ENCODE measurements around the gene SPDYA.
"Not testable (repeated sequence)": the region's sequence is repeated elsewhere in the genome, so short reads cannot be mapped to it uniquely, and the experiment has no call there.

The SPDYA gene

DNA sequence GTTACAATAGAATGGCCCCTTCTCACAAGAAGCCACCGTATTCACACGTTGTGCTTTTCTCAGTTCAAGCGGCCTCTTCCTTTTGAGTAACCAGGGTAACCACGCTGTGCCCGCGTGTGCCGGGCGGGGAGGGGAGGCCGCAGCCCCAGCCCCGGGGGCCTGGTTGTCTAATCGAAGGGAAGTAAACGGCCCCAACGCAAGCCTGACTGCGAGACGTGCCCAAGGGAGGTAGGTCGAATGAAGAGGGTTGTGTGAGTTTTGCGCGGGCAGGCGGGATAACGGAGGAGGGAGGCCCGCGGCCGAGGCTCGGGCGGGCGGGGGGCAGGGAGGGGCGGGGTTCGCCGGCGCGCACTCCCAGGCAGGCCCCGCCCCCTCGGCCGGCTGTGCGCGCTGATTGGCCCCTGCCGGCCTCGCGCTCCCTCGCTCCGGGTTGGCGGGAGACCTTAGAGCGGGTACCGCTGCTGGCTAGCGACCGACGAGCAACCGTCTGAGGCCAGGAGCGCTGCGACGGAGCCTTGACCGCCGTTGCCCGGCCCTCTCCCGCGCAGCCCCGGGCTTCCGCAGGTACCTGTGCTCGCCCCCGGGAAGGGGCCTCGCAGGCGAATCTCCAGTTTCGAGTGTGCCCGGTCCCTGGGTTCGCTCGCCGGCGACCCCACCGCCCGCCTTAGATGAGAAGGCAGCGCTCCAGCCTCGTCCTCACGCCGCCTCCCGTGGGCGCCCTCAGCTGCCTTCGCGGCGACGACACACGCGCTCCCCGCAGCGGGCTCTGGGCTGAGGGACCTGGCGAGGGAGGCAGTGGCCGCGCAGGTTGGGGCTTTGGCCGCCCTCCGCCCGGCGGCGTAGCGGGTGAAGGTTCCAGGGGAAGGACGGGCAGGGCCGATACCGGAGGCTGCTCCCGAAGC, at the start of gene SPDYA:
Gene SPDYA, plus strand, starts transcription at position 451 of the 902 bp plus-strand sequence. CDS start 5,181 bp downstream, outside the sequence.
- DNase-seq (ENCODE audit: low read depth in 2 of 2), result peak; percentile 64 to 76

DNA sequence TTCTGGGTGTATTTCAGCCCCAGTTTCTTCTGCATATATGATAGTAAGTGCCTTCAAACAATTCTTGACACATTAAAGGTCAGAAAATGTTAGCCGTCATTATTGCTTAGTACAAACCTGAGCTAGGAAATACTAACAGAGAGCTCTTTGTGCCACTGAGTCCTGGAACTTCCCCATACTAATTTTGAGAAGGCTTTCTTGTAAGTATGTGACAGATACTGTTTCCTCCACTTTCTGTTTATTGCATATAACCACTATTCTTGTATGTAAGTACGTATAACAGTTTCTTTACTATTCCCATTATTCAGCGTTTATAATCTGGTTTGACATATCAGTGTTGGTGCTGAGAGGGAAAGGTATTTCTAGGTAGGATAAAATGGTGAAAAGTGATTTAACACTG, 49.2 kb upstream of the SPDYA start:
- no peak for DNase-seq (ENCODE audit: low read depth in 2 of 2)

DNA sequence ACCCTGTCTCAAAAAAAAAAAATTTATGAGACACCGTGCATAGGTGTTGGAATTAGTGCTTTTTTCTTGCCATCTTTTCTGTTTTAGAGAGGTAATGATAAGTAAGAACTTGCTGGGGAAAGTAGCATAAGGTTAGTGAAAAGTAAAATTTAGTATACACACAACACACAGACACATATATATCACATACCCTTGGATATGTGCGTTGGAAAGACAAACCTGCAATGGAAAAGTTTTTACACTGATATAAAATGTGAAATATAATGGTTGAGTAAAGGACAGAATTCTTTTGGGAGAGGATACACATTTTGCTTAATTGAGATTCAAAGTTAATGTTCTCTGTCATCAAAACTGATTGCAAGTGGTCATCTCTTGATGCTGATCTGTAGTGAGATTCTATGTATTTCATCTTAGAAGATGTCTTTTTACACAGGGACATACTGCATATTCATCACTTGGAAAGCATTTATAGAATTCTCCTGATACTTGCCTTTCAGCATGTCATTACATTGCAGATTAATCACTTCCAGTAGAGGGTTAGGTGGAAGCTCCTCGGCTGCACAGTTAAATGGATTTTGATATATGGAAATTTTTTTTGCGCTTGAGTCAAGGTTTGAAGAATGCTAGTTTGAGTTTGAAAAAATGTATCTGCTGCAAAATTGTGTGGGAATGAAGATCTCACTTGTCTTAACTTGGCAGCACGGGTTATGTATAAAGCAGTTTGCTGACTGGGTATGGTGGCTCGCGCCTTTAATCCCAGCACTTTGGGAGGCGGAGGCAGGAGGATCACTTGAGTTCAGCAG, 45.5 kb upstream of the SPDYA start:
- no peak for DNase-seq (ENCODE audit: low read depth in 2 of 2)

DNA sequence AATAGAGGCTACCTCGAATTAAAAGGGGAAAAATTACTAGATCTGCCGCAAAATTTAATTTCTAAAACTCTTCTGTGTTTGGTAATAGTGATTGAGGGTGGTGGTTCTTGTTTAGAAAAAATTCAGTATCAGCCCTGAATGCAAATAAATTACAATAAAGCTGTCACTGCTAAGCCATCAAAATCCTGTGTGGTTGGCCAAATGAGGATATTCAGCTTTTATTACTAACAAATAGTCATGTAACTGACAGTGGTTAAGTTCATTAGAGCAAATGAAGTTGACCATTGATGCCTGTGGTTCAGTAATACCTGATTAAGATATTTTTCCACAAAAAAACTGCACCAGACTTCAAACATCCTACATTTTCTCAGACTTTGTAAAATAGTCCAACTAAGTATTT, 44.6 kb upstream of the SPDYA start:
- DNase-seq (ENCODE audit: low read depth in 2 of 2), result no peak

DNA sequence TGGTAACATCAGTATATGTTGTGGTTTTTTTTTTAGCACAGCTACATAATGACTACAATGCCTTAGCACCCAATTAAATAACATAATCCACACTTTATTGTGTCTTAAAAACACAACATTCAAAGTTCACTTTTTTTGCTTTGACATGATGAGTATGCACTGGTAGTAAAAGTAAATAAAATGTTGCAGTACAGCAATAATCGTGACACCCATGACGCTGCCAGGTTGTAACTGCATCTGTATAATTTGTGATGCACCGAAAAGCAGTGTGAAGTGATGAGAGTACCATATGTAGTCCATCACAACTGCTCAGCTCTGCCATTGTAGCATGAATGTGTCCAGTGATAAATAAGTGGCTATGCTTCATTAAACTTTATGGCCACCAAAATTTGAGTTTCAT, 43.3 kb upstream of the SPDYA start:
- DNase-seq (ENCODE audit: low read depth in 2 of 2), result no peak

DNA sequence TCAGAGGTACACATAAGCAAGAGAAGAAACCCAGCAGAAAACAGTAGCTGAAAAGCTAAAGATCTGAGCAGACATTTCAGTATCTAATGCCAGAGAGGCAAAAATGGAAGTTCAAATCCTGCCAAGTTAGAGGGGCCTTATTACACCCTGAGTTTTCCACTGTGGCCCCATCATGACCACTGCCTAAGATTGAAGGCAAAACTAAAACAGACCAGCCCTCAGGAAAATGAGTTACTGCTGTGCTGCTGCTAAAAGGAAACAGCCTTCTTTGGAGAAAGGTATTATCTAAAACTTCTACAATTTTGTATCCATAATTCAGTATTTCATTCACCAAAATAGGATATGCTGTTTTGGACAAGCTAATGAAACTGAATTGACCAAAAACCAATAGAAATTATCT, 42.2 kb upstream of the SPDYA start:
- no peak for DNase-seq (ENCODE audit: low read depth in 2 of 2)

DNA sequence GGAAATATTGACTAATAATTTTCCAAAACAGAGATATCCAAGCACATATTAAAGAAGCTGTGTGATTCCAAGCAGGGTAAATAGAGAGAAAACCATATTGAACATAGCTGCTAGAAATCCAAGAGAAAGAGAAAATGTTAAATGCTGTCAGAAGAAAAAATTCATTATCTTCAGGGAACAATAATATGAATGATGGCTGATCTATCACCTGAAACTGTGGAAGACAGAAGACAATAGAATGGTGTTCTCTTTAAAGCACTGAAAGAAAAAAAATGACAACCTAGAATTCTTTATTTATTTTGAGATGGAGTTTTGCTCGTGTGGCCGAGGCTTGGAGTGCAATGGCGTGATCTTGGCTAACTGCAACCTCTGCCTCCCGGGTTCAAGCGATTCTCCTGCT, 41.7 kb upstream of the SPDYA start:
- no peak for DNase-seq (ENCODE audit: low read depth in 2 of 2)

DNA sequence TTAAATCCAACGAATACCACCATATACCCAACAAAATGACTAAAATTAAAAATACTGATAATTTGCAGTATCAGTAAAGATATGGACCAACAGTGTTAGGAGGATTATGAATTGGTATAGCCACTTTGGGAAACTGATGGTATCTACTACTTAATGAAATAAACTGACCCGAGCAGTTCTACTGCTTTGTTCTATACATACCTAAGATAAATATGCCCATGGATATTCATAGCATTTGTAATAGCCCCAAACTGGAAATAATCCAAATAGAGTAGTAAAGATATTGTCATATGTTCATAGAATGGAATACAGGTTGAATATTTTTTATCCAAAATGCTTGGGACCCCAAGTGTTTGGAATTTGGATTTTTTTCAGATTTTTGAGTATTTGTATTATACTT, 38.3 kb upstream of the SPDYA start:
- no peak for DNase-seq (ENCODE audit: low read depth in 2 of 2)

DNA sequence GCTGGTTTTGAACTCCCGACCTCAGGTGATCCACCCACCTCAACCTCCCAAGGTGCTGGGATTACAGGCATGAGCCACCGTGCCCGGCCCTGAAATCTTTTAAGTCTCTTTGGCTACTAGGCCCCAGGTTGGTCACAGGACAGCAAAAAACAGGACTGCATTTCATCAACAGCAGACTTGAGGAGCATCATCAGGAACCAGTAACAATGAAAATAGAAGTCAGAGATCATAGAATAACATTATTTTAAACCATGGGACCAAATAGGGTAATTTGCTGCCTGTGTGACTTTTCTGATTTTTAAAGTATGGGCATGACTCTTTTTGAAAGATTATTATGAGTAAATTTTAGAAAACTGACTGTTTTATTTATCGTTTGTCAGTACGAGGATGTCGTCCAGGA, 34.2 kb upstream of the SPDYA start:
- no peak for DNase-seq (ENCODE audit: low read depth in 2 of 2)

DNA sequence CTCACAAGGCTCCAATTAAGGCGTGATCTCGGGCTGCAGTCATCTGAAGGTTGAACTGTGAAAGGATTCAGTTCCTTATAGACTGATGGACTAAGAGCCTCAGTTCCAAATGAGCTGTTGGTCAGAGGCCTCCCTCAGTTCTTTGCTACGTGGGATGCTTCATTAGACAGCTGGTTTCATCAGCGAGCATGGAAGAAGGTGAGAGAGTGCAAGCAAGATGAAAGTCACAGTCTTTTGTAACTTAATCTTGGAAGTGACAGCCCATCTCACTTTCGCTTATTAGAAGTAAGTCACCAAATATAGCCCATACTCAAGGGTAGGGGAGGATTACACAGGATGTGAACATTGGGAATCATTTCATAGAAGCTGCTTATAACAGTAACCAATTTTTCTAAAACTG, 32.2 kb upstream of the SPDYA start:
- DNase-seq (ENCODE audit: low read depth in 2 of 2), result no peak

DNA sequence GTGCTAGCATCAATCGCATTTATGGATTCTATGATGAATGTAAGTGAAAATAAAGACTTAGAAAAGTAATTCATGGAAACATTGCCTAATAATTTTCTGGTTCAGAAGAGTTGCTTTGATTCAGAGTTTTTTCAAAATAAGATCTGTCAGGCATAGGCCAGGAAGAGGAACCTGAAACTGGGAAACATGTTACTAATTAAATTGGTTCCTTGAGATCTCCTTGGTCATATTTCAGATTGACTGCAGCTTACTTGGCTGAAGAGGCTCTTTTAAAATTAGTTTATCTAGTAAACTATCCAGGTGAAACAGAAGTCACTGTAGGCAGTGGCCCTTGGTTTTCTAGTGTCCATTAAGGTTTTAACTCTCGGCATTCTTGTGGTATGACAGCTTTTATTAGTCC, 31.6 kb upstream of the SPDYA start:
- DNase-seq (ENCODE audit: low read depth in 2 of 2), result no peak

DNA sequence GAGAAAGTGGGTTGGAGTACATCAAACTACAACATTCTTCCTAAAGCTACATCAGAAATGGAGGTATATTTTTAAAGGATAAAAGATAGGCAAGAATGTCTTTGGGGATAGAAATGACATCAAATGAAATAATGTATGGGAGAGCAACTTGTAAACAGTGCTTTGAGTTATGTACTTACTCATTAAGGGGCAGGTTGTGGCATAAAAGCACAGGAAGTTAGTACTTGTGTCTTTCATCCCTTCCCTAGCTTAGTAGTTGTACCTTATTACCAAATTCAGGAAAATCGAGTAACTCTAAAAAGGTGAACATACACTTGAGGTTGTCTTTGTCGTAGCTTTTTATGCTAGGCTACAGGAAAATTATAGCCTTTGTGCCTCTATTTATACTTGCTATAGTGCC, 30.1 kb upstream of the SPDYA start:
- DNase-seq (ENCODE audit: low read depth in 2 of 2), result no peak

DNA sequence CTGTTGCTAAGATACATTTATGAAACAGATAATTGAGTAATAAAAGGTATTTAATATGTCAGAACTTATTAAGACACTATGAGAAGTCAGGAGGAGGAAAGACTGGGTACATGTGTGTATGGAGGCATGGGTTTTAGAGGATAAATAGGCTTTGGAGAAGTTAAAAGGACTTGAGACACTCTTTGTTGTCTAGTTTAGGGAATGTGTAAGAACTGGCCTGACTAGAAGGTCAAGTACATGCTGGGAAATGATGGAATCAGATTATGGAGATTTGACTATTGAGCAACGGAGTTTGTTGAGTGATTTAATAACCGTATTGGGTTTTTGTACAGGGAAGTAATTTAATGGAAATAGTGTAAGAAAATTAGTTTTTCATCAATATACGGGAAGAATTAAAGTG, 28.2 kb upstream of the SPDYA start:
- no peak for DNase-seq (ENCODE audit: low read depth in 2 of 2)

DNA sequence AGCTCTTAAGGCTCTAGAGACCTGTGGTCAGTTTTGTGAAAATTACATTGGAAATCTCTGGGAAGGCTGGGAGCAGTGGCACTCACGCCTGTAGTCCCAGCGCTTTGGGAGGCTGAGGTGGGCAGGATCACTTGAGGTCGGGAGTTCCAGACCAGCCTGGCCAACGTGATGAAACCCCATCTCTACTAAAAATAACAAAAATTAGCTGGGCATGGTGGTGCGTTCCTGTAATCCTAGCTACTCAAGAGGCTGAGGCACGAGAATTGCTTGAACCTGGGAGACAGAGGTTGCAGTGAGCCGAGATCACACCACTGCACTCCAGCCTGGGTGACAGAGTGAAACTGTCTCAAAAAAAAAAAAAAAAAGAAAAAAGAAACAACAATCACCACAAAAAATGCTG, 26.1 kb upstream of the SPDYA start:
- not testable (repeated sequence) for DNase-seq (ENCODE audit: low read depth in 2 of 2)

DNA sequence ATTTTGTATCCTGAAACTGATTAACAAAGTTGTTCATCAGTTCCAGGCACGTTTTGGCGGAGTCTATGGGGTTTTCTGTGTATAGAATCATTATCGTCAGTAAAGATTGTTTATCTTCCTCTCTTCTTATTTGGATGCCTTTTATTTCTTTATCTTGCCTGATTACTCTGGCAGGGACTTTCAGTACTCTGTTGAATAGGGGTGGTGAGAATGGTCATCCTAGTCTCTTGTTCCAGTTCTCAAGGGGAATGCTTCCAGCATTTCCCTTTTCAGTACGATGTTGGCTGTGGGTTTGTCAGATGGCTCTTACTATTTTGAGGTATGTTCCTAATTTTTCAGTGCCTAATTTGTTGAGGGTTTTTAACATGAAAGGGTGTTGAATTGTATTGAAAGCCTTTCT, 14.0 kb upstream of the SPDYA start:
- DNase-seq (ENCODE audit: low read depth in 2 of 2), result no peak

DNA sequence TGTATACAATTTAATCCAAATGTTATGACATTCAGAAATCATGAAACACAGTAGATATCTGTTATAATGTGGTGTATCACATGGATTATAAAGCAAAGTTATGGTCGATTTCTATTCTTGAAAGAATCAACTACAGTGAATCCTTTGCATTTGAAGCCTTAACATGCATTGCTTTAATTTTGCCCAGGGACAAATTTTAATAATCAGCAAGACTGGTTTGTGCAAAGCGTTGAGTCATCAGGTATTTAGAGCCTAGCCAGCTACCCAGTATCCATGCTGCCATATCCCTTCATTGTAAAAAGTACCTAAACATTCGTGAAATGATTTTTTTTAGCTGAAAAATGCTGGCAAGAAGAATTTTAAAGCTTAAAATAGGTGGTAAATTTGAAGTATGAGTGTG, 8.9 kb upstream of the SPDYA start:
- no peak for DNase-seq (ENCODE audit: low read depth in 2 of 2)

DNA sequence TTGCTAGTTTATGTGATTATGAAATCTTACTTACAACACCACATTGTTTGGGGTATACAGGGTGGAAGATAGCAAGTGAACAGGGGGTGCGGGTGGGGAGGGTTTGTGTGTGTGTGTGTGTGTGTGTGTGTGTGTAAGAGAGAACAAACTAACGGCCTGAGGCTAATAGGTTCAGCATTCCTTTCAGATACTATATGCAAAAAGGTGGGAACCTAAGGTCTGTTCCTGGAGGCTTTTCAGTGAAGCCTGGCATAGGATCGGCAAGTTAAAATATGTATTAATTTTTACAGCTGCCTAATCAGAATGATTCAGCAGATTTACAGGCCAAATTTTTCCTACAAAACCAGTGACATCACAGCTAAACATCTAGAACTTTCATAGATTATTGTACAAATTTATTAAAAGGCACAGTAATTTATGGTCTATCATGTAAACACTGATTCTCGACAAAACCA, 7.6 kb upstream of the SPDYA start:
- no peak for DNase-seq (ENCODE audit: low read depth in 2 of 2)

DNA sequence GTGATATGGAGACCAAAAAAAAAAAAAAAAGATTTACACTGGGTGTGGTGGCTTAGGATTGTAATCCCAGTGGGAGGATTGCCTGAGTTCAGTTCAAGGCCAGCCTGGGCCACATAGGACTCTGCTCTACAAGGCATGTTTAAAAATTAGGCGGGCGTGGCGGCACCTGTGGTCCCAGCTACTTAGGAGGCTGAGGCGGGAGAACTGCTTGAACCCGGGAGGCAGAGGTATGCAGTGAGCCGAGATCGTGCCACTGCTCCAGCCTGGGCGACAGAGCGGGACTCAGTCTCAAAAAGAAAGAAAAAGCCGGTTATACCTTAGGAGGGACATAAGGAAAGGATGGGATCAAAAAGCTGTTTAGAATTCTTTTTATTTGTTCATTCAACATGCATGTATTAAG, 707 bp upstream of the SPDYA start:
- no peak for DNase-seq (ENCODE audit: low read depth in 2 of 2)

DNA sequence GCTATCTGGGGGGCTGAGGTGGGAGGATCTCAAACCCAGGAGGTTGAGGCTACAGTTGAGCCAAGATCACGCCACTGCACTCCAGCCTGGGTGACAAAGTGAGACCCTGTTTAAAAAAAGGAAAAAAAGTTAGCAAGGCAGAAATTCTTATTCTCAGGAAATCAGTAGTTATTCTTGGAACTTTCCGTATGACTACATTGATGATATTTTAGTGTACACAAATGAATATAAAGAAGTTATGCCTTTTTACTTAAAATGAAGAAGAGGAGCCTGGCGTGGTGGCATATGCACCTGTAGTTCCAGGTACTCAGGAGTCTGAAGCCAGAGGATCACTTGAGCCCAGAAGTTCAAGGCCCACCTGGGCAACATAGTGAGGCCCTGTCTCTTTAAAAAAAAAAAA, 7.4 kb downstream of the SPDYA start:
- DNase-seq (ENCODE audit: low read depth in 2 of 2), result no peak

DNA sequence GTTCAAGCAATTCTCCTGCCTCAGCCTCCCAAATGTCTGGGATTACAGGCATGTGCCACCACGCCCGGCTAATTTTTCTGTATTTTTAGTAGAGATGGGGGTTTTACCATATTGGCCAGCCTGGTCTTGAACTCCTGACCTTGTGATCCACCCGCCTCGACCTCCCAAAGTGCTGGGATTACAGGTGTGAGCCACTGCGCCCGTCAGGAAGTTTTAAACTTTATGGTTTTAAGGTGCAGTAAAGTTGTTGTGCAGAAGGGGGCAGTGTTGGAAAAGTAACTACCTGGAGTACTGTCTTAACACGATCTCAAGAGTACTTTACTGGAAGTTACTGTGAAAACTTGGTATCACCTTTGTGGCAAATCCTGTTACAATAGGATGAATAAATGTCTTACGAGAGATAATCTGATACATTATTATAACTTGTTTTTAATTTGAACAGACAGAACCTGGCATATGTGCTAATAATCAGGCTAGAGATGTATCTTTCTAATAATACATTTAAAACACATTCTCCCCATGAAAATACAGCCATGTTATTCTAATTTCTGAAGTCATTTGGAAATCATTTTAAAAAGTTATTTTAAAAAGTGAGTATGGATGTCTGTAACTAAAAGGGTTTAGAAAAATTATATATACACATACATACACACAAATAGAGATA, 10.8 kb downstream of the SPDYA start:
- peak; percentile 24 to 65 for DNase-seq (ENCODE audit: low read depth in 2 of 2)

DNA sequence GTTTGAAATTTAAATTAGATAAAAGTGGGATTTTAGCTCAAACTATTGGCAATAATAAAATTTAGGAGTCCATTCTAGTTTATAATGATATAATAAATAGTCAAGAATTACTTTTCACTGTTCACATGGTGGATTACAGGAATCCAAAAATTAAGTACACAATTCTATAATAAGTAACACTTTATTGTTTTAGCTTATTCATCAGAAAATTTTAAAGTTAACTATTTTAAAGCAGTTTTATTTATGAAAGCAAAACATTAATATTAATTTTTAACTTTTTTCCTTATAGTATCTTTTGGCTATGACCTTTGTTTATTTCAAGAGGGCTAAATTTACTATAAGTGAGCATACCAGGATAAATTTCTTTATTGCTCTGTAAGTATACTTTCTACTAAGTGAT, 11.4 kb downstream of the SPDYA start:
- DNase-seq (ENCODE audit: low read depth in 2 of 2), result no peak

DNA sequence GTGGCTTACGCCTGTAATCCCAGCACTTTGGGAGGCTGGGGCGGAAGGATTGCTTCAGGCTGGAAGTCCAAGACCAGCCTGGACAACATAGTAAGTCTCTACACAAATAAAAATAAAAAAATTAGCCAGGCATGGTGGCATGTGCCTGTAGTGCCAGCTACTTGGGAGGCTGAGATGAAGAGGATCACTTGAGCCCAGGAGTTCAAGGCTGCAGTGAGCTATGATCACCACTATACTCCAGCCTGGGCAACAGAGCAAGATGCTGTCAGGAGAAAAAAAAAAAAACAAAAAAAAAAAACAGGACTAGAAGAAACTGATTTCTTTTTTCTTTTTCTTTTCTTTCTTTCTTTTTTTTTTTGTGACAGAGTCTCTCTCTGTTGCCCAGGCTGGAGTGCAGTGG, 13.6 kb downstream of the SPDYA start:
- DNase-seq (ENCODE audit: low read depth in 2 of 2), result no peak

Measured in stimulated activated CD4-positive, alpha-beta T cell treated with anti-CD3 and anti-CD28 coated beads, Interleukin-15, amount 100 ng/mL, for 48 hours (primary cell).